Left ventricle myocardium superior (tissue), 1 donor: Measurements from ENCODE around the gene EPHB1. TPM values are rescaled to one million over a fixed set of nuclear protein-coding genes. Genes with fewer than 3 reads are reported as not detected.

Experiments
- ATAC-seq: fragments of 200-7000 bp; cut with Tn5 transposase; one replicate; pipeline ENCODE4 v1.9.1; 2020; ENCODE audit warnings: mild to moderate bottlenecking, moderate library complexity
- DNase-seq: peaks from one replicate; pipeline ENCODE4 v3.0.0-alpha.2; 2020
- intact Hi-C: fragments of 100-400 bp; cut with micrococcal nuclease; formaldehyde crosslinking; loops from one replicate; pipeline ENCODE4 v1.11.0; 2022
- total RNA-seq: library from RNA; stranded (reverse); fragmentation: NEBNext Ultra II Directional; extraction: Animal tissue kit (Norgen Biotek cat#: 25700); gene quantifications from one replicate; pipeline ENCODE4 v1.2.1, GENCODE V29; 2021
- donor health status: DM: no; HTN: yes; CAD: no; lungs with severe emphysema.

The EPHB1 gene
- total RNA-seq, 1 donor from 2014 or later, result 1.8 TPM

DNA sequence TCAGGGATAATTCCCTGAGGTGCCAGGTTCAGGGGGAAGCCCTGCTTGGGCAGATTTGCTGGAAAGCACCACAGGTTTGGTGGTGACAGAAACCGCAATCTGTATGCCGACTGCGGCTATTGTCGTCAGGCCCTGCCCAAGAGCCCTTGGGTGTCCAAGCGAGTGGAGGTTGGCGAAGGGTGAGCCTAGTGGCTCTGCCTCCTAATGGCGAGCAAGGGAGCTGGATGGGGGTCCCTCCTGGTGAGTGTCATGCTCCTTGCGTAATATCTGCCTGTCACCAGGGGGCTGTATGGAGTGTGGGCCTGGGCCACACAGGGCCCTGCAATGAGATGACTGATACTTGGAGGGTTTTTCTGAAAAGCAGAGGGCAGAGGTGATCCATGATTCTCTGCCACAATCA lies 101.6 kb downstream of the EPHB1 start:
- ATAC-seq (no peak), DNase-seq (no peak)
- intact Hi-C loops, result no loop called here

DNA sequence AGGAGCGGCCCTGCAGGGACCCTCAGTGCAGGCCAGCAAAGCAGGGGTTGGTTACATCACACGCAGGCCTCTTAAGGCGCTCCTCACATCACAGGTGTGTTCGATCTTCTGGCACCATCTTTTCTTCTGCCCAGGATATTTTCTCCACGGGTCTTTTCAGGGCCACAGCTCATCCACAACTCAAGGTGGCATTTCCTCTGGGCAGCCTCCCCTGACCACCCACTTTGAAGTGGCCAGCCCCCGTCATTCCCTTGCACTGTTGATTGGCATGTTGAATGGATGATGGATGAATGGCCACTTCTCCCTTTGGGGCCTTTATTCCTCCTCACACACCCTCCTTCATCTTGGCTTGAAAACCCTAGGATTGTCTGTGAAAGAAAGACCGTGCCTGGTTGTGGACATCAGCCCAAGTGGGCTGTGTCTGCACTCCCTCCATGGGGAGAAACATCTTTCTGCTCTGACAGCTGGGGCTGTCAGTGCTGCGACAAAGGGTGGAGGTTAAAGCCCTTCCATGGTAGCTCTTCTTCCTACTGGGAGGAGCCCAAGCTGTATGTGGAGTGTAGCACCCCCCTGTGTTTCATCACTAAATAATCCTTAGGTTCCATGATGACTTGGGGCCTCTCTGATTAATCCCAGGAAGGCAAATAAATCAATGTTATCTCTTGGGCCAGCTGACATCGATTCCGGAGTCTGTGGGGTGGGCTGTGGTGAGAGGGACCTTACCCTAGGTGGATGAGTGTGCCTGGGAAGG lies 102.5 kb downstream of the EPHB1 start:
- DNase-seq, result no peak
- intact Hi-C loops, result no loop called here
- ATAC-seq, result no peak

DNA sequence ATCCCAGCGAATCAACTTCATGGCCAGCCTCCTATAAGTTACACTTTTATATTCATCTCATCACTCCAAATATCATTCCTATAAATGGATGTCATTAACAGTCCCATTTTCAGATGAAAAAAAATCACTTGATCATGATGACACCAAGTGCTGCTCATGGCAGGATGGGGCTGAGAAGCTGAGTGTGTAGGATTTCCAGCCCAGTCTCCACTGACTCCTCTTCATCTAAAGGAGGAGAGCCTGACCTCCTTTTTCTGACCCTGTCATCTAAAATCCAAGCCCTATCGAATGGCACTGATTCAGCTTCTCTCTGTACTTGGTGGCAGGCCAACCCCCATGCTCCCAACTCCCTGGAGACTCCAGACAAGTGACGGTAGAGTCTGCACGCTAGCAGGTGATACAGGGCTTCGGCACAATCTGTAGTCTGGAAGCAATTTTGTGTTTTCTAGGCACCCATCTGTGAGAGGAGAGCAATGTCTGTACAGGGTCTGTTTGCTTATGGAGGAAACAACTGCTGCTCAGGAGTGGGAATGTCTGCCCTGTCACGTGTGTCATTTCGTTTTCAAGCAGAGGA lies 103.2 kb downstream of the EPHB1 start:
- ATAC-seq (no peak), DNase-seq (no peak)
- intact Hi-C loops, result no loop called here

DNA sequence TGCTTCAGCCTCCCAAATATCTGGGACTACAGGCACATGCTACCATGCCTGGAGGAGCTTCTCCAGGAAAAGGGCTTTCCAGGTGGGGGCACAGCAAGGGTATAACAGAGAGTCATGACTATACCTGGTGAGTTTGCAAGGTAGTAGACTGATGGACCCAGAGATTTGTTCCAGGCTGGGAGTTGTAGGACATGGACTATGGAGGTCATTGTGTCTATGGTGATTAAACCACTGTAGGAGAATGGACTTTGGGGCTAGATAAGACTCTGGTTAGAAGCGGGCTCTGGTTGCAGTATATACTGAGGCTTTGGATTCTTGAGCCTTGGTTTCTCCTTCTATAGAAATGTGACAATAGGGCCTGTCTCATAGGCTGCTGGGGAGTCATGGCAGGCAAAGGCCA lies 104.7 kb downstream of the EPHB1 start:
- DNase-seq (no peak), ATAC-seq (no peak)
- intact Hi-C loops, result no loop called here

DNA sequence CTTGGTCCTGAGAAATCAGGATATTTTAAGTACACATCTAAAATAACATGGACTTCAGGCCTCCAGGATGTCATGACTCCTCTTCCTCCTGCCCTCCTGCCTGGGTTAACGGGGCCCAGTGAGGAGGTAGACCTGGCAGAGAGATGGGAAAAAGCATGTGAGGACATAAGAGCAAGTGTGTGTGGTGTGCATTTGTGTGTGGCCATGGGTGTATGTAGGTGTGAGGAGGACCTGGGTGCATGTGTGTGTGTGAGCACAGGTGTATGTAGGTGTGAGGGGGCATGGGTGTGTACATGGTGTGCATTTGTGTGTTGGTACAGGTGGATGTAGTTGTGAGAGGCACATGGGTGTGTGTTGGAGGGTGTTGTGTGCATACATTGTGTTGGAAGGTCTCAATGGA lies 105.4 kb downstream of the EPHB1 start:
- no peak for ATAC-seq
- no peak for DNase-seq
- intact Hi-C loops, result no loop called here

DNA sequence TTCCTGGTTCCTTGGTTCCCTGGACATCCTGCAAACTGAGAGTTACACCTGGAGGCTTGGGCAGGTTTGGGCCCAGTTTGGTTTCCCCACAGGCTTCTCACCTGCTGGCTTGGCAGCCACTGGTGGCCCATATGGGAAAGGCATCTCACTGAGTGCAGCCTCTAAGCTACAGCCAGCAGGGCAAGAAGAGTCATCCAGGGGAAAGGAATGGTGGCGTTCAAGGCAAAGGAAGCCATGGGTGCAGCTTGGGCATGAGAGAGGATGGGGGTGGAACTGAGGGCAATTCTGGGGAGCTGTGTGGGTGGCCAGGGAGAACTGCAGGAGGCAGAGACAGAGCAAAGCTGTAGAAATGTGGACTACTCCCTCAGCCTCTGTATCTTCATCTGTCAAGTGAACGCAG lies 106.4 kb downstream of the EPHB1 start:
- ATAC-seq (no peak), DNase-seq (no peak)
- intact Hi-C loops, result no loop called here

DNA sequence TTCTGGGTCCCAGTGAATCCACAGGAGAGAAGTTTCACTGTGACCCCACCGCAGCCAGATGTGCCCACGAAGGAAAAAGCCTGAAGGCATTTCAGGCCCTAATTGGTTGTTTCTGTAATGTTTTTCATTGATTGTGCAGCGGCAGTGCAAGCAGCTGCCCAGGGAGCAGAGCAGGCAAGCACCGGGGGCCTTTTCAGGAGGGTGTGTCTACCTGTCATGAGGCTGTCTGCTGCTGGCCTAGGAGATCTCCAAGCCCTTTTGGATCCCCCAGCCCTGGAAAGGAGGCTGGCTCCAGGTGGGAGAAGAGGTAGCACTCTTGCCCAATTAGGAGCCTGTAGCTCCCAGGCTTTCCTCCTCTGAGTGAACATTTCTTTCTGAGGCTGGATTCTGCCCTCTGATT lies 108.8 kb downstream of the EPHB1 start:
- ATAC-seq (no peak), DNase-seq (no peak)
- intact Hi-C loops, result no loop called here

DNA sequence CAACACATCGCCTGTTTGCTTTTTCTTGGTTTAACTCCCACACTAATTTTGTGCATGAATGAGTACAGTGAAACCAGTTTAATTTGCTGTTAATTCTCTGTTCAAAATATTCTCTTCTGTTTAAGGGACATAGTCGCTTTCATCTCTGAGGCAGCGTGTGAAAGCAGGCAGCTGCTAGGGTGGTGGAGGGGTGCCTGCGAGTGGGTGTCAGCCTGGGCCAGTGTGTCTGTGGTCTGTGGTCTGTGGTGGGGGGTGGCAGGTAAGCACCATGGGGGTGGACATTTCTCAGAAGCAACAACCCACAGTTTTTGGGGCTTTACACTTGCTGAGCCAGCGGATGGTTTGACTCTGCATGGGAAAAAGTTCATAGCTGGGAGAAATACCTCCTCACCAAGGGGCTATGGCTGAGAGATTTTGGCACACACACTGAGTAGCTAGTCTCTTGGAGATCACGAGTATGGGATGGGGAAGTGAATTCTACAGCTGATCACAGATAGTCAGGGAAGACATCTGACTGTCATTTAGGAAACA lies 109.2 kb downstream of the EPHB1 start:
- intact Hi-C loops, result no loop called here
- ATAC-seq, result no peak

DNA sequence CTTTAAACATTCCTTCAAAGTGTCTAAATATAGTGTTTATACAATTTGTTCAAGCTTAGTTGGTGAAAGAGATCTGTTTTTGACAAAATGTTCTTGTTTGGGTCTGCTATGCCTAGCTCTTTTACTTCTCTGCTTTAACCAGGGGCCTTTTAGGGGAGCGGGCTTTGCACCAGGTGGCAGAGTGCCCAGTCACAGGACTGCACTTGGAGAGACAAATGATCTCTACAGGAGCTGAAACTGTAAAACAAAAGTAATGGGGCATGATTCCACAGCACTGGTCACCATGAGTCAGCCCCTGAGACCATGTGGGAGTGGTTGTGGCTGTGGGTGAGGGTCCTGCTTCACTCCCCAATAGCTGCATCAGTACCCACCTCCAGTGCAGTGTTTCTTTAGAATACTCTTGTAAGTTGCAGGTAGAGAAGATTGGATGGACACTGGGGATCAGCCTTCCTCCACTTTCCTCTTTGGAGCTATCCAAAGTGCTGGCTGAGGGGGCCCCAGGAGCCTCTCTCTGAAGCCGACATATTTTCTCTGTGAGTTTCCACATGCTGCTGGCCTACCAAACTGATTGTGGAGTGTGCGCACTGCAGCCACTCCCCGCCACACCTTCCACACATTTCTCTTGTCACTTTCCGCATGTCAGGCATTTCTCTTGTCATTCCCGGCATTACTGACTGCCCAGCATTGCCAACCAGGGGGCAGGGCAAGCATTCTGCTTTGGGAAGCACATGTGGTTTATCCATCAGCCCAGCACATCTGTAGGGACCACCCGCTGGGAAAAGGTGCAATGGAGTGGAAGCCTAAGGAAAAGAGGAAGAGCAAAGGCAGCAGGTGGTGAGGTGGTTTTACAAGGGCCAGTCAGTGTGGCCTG lies 110.0 kb downstream of the EPHB1 start:
- intact Hi-C loops, result no loop called here
- ATAC-seq (no peak), DNase-seq (no peak)

More for the DNA sequence above, 109.2 kb downstream of the EPHB1 start:
- DNase-seq, result no peak

DNA sequence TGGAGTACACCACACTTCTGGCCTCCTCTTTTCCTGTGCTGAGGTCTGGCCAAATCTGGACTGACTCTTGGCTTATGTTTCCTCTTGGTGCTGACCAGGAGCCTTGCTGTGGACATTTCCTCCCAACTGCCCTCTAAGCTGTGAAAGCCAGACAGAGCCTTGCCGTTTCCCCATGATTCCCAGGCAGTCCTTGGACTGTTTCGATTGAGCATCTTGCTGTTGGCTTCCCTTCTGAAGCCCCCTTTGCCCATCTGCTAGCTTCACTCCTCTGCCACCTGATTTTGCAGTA lies 110.5 kb downstream of the EPHB1 start:
- DNase-seq (no peak), ATAC-seq (no peak)

DNA sequence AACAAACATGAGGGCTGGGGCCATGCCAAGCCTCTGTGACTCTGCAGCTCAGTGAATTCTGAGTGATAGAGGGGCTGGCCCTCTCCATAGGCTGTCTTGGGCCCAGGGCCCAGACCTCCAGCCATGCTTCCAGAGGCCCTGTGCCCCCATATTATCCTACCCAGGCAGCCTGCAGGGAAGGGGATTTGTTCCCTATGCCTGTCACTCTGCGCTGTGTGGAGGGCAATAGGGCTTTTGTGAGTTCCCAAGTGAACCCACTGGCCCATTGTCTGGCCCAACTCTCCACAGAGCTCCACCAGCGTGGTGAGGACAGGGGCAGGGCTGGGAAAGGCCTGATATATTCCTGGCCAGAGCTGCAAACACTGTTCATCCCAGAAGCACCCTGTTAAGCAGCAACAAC lies 113.2 kb downstream of the EPHB1 start:
- no peak for ATAC-seq
- DNase-seq, result no peak
- intact Hi-C loops, result no loop called here

More for the DNA sequence above, 110.5 kb downstream of the EPHB1 start:
- intact Hi-C loops, result no loop called here

DNA sequence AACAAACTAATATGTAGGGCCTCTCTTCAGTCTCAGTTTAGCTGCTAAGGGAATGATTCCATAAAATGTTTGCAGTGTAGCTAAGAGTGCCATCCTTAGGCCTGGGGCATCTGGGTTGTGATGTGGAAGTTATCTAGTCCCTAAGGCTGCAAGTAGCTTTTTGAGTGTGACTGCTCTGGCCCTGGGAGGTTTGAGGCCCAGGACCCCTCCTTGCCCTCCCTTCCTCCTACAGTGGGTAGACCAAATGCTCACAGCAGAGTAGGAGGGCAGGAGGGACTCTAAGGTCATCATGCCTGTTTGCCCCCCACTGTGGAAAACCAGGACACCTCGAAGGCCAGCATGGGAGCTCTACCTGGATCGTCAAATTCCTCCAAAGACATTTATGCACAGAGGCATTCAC lies 115.0 kb downstream of the EPHB1 start:
- ATAC-seq (no peak), DNase-seq (no peak)
- intact Hi-C loops, result no loop called here

DNA sequence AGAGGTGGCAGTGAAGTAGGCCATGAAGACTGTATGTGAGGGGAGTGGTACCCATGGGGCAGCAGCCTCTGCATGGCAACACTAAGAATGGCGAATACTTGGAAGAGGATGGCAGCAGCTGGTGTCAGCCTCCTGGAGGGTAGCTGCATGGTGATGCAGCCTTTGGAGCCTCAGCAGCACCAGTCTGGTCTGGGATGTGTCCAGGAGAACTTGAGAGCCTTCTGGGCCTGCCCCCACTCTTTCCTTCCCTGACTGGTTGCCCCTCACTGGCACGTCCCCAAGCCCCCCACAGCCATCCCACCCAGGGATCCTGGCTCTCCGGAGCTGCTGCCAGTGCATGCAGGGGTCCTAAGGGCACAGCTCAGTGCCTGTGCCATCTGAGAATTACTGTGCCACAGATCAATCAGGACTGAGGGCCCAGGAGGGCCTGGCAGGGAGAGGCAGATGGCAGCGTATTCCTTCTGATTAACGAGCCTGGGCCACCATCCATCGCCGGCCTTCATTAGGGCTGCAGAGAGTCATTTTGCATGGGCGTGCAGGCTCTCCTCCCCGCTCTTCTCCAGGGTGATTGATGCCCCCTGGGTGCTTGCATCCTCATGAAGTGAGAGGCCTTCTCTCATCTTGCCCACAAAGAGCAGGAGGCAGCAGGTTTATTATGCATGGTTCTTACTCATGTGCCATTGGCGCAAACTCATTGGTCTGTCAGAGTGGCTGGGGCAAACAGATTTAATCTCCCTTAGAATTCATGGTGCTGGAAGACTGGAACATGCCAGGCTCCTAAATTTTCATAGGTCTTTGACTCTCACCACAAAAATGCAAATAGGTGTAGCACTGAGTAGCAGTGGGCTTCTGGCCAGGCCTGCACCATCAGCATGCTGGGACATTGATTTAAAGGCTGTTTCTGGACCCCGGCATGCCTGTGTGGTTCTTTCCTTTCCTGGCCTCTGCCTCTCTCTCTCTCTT lies 116.8 kb downstream of the EPHB1 start:
- ATAC-seq (no peak), DNase-seq (no peak)
- intact Hi-C loops, result no loop called here

DNA sequence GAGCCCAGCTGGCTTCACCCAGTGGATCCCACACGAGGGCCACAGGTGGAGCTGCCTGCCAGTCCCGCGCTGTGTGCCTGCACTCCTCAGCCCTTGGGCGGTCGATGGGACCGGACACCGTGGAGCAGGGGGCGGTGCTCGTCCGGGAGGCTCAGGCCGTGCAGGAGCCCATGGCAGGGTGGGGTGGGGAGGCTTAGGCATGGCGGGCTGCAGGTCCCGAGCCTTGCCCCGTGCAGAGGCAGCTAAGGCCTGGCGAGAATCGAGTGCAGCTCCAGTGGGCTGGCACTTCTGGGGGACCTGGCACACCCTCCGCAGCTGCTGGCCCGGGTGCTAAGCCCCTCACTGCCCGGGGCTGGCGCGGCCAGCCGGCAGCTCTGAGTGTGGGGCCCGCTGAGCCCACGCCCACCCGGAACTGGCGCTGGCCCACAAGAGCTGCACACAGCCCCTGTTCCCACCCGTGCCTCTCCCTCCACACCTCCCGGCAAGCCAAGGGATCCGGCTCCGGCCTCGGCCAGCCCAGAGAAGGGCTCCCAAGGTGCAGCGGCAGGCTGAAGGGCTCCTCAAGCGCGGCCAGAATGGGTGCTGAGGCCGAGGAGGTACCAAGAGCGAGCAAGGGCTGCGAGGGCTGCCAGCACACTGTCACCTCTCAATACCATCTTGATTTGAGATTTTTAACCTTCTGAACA lies 121.4 kb downstream of the EPHB1 start:
- DNase-seq, result no peak
- ATAC-seq, result no peak
- intact Hi-C loops, result no loop called here

DNA sequence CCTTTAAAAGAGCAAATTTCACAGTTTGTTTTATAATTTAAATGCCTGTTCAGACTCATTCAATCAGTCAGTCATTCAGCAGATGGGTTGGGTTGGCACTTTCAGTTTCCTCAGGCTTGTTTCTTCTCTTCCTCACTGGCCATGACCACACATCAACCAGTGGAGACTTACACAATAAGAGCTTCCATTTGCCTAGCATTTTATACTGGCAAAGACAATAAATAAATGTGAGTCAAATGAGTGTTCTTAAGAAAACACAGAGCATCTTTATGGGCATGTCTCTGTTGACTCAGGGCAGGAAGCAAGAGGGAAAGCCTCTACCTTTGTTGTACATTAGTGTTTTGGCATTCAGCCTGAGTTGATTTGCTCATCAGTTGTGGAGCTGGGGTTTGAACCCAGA lies 122.6 kb downstream of the EPHB1 start:
- intact Hi-C loops, result no loop called here
- no peak for ATAC-seq

DNA sequence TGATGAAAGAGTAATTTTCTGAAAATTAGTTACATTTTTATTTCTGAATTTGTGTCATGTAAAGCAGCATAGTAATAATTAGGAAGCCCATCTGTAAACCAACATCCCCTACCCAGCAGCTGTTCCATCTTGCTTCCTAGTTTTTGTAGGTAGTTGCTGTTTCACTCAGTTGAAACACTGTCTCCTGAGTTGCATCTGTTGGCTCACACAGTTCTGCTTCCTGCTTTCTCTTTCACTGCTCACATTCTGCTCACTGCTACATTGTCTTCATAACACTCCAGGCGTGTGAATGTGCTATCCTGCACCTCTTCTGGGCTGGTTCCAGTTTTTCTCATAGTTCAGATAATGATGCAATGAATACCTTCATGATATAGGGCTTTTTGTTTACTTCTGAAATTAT lies 123.4 kb downstream of the EPHB1 start:
- intact Hi-C loops, result no loop called here
- no peak for DNase-seq
- ATAC-seq, result no peak

More for the DNA sequence above, 122.6 kb downstream of the EPHB1 start:
- DNase-seq, result no peak

DNA sequence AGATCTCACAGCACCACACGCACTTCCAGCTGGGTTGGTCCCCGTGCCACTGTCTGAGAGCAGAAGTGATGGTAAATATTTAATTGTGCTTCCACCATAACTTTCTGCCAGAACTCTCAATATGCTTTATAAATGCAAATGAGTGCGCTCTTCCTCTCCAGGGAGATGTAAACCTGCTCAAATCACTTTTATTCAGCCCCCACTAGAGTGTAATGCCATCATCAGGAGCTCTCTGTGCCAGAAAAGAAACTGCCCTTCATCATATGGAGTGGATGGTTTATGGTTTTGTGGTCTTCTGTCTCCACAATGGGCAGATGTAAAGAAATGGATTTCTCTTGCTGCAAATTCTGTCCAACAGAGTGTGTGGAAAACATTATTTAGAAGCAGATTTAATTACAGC lies 127.0 kb downstream of the EPHB1 start:
- intact Hi-C loops, result no loop called here
- no peak for ATAC-seq
- no peak for DNase-seq

DNA sequence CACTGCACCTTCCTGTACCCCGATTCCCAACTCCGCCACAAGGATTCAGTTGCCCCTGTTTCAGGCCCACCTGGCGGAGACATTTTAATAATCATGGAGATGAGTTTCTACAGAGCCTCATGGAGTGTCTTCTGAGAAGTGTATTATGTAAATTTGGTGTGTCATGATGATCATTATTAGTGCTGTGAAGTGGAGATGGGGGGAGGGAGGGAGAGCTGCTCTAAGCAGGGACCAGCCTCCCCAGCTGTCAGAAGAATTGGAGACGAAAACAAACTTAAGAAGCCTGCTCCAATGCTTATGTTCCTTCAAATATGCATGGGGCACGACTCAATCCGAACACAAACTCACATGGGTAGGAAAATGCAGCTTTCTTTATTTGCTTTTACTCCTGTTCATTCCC lies 127.8 kb downstream of the EPHB1 start:
- ATAC-seq, result no peak
- DNase-seq, result no peak
- intact Hi-C loops, result no loop called here

DNA sequence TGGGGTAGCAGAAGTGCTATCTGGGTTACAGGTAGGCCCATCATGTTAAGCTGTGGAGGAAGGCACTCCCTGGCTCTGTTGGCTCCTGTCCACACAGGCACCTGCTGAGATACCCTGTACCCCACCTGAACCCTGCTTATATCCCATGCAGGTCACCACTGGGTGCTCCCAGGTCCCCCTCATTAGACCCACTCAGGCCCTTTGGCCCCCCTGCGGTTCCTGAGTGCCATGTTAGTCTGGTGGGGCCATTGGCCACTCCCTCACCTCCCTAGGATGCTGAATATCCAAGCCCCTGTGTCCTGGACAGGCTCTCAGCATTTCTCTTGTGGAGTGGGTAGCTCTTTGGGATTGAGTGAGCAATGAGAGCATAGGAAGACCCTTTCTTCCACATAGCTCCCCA lies 128.2 kb downstream of the EPHB1 start:
- intact Hi-C loops, result no loop called here
- DNase-seq (no peak), ATAC-seq (no peak)
